Gastrocnemius medialis (tissue), 4 donors: Measurements from ENCODE around the gene SLC6A6. TPM values are rescaled to one million over a fixed set of nuclear protein-coding genes. Genes with fewer than 3 reads are reported as not detected.
A peak's percentile ranks its signal among the peaks of the same experiment; 100 is the strongest.

Source experiments
- ATAC-seq, 2 donors: fragments of 150-250 bp; one replicate each; pipeline ENCODE4 v1.9.1; 2016
- DNase-seq, 2 donors: peaks; one replicate each; pipeline ENCODE4 v3.0.0-alpha.2; 2019
- H3K27ac ChIP-seq, 4 donors: fragments of 200-600 bp; sonication (generic); 1 replicate in 1 of 4; 2 replicates in 3 of 4; pipeline ENCODE4 v1.5.1; 2016 to 2018; ENCODE audit warnings: mild to moderate bottlenecking in 2 of 4, moderate library complexity in 1 of 4
- H3K27me3 ChIP-seq, 3 donors: fragments of 200-600 bp; sonication (generic) in 2 of 3; 1 replicate in 1 of 3; 2 replicates in 2 of 3; pipeline versions ENCODE4 v1.5.1 to v1.6.0; 2016 to 2019; ENCODE audit warnings: mild to moderate bottlenecking in 1 of 3, moderate library complexity in 1 of 3
- H3K36me3 ChIP-seq, 2 donors: fragments of 200-600 bp; sonication (generic) in 1 of 2; one replicate each; pipeline ENCODE4 v1.5.1; 2017 to 2018
- H3K4me1 ChIP-seq, 2 donors: fragments of 200-600 bp; sonication (generic) in 1 of 2; one replicate each; pipeline ENCODE4 v1.5.1; 2016 to 2017; ENCODE audit warnings: mild to moderate bottlenecking in 2 of 2
- H3K4me3 ChIP-seq, 4 donors: fragments of 200-600 bp; sonication (generic) in 3 of 4; 1 replicate in 1 of 4; 2 replicates in 3 of 4; pipeline ENCODE4 v1.5.1; 2016 to 2019; ENCODE audit warnings: mild to moderate bottlenecking in 2 of 4
- H3K9me3 ChIP-seq, 3 donors: fragments of 200-600 bp; sonication (generic) in 2 of 3; 1 replicate in 1 of 3; 2 replicates in 2 of 3; pipeline ENCODE4 v1.5.1; 2016 to 2019
- CTCF ChIP-seq, 5 experiments: fragments of 450-650 bp in 3 of 5; fragments of 200-600 bp in 2 of 5; sonication (generic) in 2 of 5; IDR thresholded peaks in 4 of 5; conservative IDR thresholded peaks in 1 of 5; 1 replicate in 4 of 5; 2 replicates in 1 of 5; pipeline ENCODE4 v1.5.1; 2016 to 2019; ENCODE audit warnings: antibody characterized with exemption in 5 of 5, mild to moderate bottlenecking in 3 of 5, moderate library complexity in 3 of 5
- POLR2A ChIP-seq, 2 donors: fragments of 450-650 bp; IDR thresholded peaks; one replicate each; pipeline ENCODE4 v1.6.1; 2017; ENCODE audit warnings: antibody characterized with exemption in 2 of 2, mild to moderate bottlenecking in 2 of 2, moderate library complexity in 2 of 2
- in situ Hi-C, 4 donors: fragments of 200-750 bp; cut with MboI; loops; one replicate each; pipeline versions ENCODE4 v1.15.0 to v1.8.0; 2017; ENCODE audit warnings: low sequenced_read_pairs in 4 of 4
- intact Hi-C: fragments of 100-400 bp; cut with DNase I; formaldehyde crosslinking; loops from one replicate; pipeline ENCODE4 v1.15.1; 2023; ENCODE audit warnings: low total_unique reads
- total RNA-seq, 4 donors: library from RNA; depleted of rRNA; stranded (reverse); fragments of >200 nt; gene quantifications; one replicate each; pipeline versions ENCODE4 v1.1.0 to v1.2.3, GENCODE V29; 2016

Gene SLC6A6
- total RNA-seq, 4 donors from 2014 or later = 42.1 to 119 (median 88.7) TPM

- peaks cover 0 to 80% of the 10 kb centered on the region in 2 donors for H3K36me3 ChIP-seq
- DNase-seq = peak; percentile 35 to 62
- H3K4me3 ChIP-seq = no peak overlapping the region
- intact Hi-C loops = no loop called here
- ATAC-seq = peak; percentile 85 to 86
- H3K9me3 ChIP-seq = no peaks in the 10 kb centered on the region
- in situ Hi-C loops = loop anchor here in 3 of 4 donors (10.0 to 25.0 kb wide), 2 partner anchors 270 to 587 kb away; partner anchors contain the start of gene WNT7A (in 3 of the 3)
- H3K27me3 ChIP-seq = no peaks in the 10 kb centered on the region
- H3K4me1 ChIP-seq = peaks cover 10 to 20% of the 10 kb centered on the region in 2 donors
- TF ChIP-seq POLR2A (IDR thresholded peaks at IDR 0.05) (no peak), CTCF (IDR thresholded peaks at IDR 0.05 in 4 of 5, conservative IDR thresholded peaks at IDR 0.05 in 1 of 5) (no peak)
- H3K27ac ChIP-seq = peak overlapping the region; percentile 52 to 63 (median 55)
These were observed 72.1 kb downstream of the SLC6A6 start for GRCh38 chr3:14474363-14475081.

- TF ChIP-seq CTCF (IDR thresholded peaks at IDR 0.05 in 4 of 5, conservative IDR thresholded peaks at IDR 0.05 in 1 of 5) (no peak), POLR2A (IDR thresholded peaks at IDR 0.05) (no peak)
- Histone ChIP-seq H3K27me3 (no peaks in the 10 kb centered on the region), H3K9me3 (no peaks in the 10 kb centered on the region), H3K4me3 (no peak overlapping the region), H3K36me3 (peaks cover 0 to 80% of the 10 kb centered on the region in 2 donors), H3K4me1 (peaks cover 10 to 20% of the 10 kb centered on the region in 2 donors), H3K27ac (no peak overlapping the region)
- in situ Hi-C loops = loop anchor here in 2 of 4 donors (10.0 to 25.0 kb wide), 2 partner anchors 271 to 588 kb away; partner anchors contain the start of gene WNT7A (in 1 of the 2)
- intact Hi-C loops = no loop called here
- no peak for DNase-seq
- no peak for ATAC-seq
These were observed 73.2 kb downstream of the SLC6A6 start for GRCh38 chr3:14475621-14476020.

- TF ChIP-seq POLR2A (IDR thresholded peaks at IDR 0.05) (no peak), CTCF (IDR thresholded peaks at IDR 0.05 in 4 of 5, conservative IDR thresholded peaks at IDR 0.05 in 1 of 5) (no peak)
- ATAC-seq (no peak), DNase-seq (no peak)
- H3K9me3 ChIP-seq = no peaks in the 10 kb centered on the region
- in situ Hi-C loops (loop anchor here in 2 of 4 donors (10.0 to 25.0 kb wide), 2 partner anchors 272 to 589 kb away; partner anchors contain the start of gene WNT7A (in 1 of the 2)), intact Hi-C loops (no loop called here)
- H3K27me3 ChIP-seq = no peaks in the 10 kb centered on the region
- H3K36me3 ChIP-seq = peaks cover 0 to 80% of the 10 kb centered on the region in 2 donors
- no peak overlapping the region for H3K4me3 ChIP-seq
- no peak overlapping the region for H3K27ac ChIP-seq
- peaks cover 12 to 20% of the 10 kb centered on the region in 2 donors for H3K4me1 ChIP-seq
These were observed 74.3 kb downstream of the SLC6A6 start for GRCh38 chr3:14476583-14477265.

- DNase-seq = no peak
- intact Hi-C loops (no loop called here), in situ Hi-C loops (loop anchor here in 2 of 4 donors (10.0 to 25.0 kb wide), 2 partner anchors 273 to 590 kb away; partner anchors contain the start of gene WNT7A (in 1 of the 2))
- peaks cover 0 to 80% of the 10 kb centered on the region in 2 donors for H3K36me3 ChIP-seq
- H3K27me3 ChIP-seq = no peaks in the 10 kb centered on the region
- H3K4me1 ChIP-seq = peaks cover 14 to 20% of the 10 kb centered on the region in 2 donors
- TF ChIP-seq CTCF (IDR thresholded peaks at IDR 0.05 in 4 of 5, conservative IDR thresholded peaks at IDR 0.05 in 1 of 5) = no peak
- TF ChIP-seq POLR2A (IDR thresholded peaks at IDR 0.05) = no peak
- ATAC-seq = no peak
- no peak overlapping the region for H3K4me3 ChIP-seq
- no peaks in the 10 kb centered on the region for H3K9me3 ChIP-seq
- no peak overlapping the region for H3K27ac ChIP-seq
These were observed 75.0 kb downstream of the SLC6A6 start for GRCh38 chr3:14477311-14477935.
